Measurements from ENCODE around the gene SNX9.

The SNX9 gene

DNA sequence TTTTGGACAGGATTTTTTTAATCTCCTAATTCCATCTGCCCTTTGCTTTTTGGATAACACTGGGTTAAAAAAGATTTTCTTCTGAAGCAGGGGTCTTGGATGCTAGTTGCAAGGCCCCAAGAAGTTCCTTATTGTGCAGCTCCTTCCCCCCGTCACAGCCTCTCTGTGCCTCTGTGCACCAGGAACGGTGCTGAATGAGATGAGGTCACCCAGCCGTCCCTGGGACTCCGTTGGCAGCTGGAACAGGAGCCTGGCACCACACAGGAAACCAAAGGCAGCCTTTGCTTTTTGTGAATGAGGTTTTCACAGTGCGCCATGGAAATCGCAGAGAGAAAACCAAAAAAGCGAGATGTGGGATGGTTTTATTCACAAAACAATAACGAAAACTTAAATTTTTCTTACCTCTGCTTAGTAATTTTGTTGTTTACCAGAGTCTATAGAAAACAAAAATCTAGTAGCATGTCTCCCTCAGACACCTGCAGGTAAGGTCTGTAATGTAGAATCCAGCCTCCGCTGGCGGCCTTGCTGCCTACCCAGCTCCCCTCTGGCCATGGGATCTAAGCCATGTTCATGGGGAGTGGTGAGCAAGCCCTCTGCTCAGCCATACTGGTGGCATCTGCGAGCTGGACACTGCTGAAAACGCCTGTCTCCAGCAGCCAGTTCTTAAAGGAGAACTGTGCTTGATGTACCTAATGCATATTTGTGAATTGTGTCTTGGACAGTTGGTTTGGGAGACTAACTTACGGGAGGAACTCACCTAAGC lies 118.2 kb downstream of the SNX9 start:
- Histone ChIP-seq H3K36me3 (ENCODE audit: insufficient read depth, low read length) (no peaks in the 10 kb centered on the region), H3K27ac (ENCODE audit: low read depth, low read length, poor library complexity, severe bottlenecking) (no peak overlapping the region), H3K9me2 (ENCODE audit: low read depth, low read length) (no peaks in the 10 kb centered on the region), H3K9ac (ENCODE audit: low read length) (no peak overlapping the region), H2AFZ (ENCODE audit: low read length) (no peak overlapping the region), H3K79me2 (ENCODE audit: insufficient read depth, low read length) (no peaks in the 10 kb centered on the region), H3K27me3 (ENCODE audit: insufficient read depth, low read length) (no peaks in the 10 kb centered on the region; the same call in 1 of the 2 replicates), H3K4me1 (ENCODE audit: insufficient read depth, low read length, severe bottlenecking) (no peaks in the 10 kb centered on the region), H3K9me3 (ENCODE audit: low read length) (no peaks in the 10 kb centered on the region), H3K4me3 (ENCODE audit: low read depth, low read length, poor library complexity, severe bottlenecking) (no peak overlapping the region), H3K4me2 (ENCODE audit: low read length) (no peak overlapping the region), H4K20me1 (ENCODE audit: insufficient read depth, low read length) (no peaks in the 10 kb centered on the region), H3F3A (ENCODE audit: insufficient read depth, low read length) (no peaks in the 10 kb centered on the region)
- TF ChIP-seq EZH2 (IDR thresholded peaks at IDR 0.05; ENCODE audit: borderline replicate concordance, low read length): no peak
- TF ChIP-seq CTCF (IDR thresholded peaks at IDR 0.05; ENCODE audit: low read length): no peak

GRCh38 chr6:157942351-157942750 lies 119.3 kb downstream of the SNX9 start:
- Histone ChIP-seq H3K4me3 (ENCODE audit: low read depth, low read length, poor library complexity, severe bottlenecking) (no peak overlapping the region), H3K79me2 (ENCODE audit: insufficient read depth, low read length) (no peaks in the 10 kb centered on the region), H3K4me1 (ENCODE audit: insufficient read depth, low read length, severe bottlenecking) (no peaks in the 10 kb centered on the region), H3F3A (ENCODE audit: insufficient read depth, low read length) (no peaks in the 10 kb centered on the region), H3K9ac (ENCODE audit: low read length) (no peak overlapping the region), H3K36me3 (ENCODE audit: insufficient read depth, low read length) (no peaks in the 10 kb centered on the region), H3K4me2 (ENCODE audit: low read length) (no peak overlapping the region), H3K9me3 (ENCODE audit: low read length) (no peaks in the 10 kb centered on the region), H3K27ac (ENCODE audit: low read depth, low read length, poor library complexity, severe bottlenecking) (no peak overlapping the region), H4K20me1 (ENCODE audit: insufficient read depth, low read length) (no peaks in the 10 kb centered on the region), H2AFZ (ENCODE audit: low read length) (no peak overlapping the region), H3K9me2 (ENCODE audit: low read depth, low read length) (no peaks in the 10 kb centered on the region), H3K27me3 (ENCODE audit: insufficient read depth, low read length) (no peaks in the 10 kb centered on the region; the same call in 1 of the 2 replicates)
- no peak for TF ChIP-seq CTCF (IDR thresholded peaks at IDR 0.05; ENCODE audit: low read length)
- TF ChIP-seq EZH2 (IDR thresholded peaks at IDR 0.05; ENCODE audit: borderline replicate concordance, low read length): no peak

GRCh38 chr6:157943249-157943963 lies 120.4 kb downstream of the SNX9 start:
- Histone ChIP-seq H3K9ac (ENCODE audit: low read length) (no peak overlapping the region), H3F3A (ENCODE audit: insufficient read depth, low read length) (no peaks in the 10 kb centered on the region), H3K27me3 (ENCODE audit: insufficient read depth, low read length) (no peaks in the 10 kb centered on the region; the same call in 1 of the 2 replicates), H3K4me1 (ENCODE audit: insufficient read depth, low read length, severe bottlenecking) (no peaks in the 10 kb centered on the region), H3K9me2 (ENCODE audit: low read depth, low read length) (no peaks in the 10 kb centered on the region), H2AFZ (ENCODE audit: low read length) (no peak overlapping the region), H4K20me1 (ENCODE audit: insufficient read depth, low read length) (no peaks in the 10 kb centered on the region), H3K4me3 (ENCODE audit: low read depth, low read length, poor library complexity, severe bottlenecking) (no peak overlapping the region), H3K9me3 (ENCODE audit: low read length) (no peaks in the 10 kb centered on the region), H3K36me3 (ENCODE audit: insufficient read depth, low read length) (no peaks in the 10 kb centered on the region), H3K27ac (ENCODE audit: low read depth, low read length, poor library complexity, severe bottlenecking) (no peak overlapping the region), H3K4me2 (ENCODE audit: low read length) (no peak overlapping the region), H3K79me2 (ENCODE audit: insufficient read depth, low read length) (no peaks in the 10 kb centered on the region)
- TF ChIP-seq CTCF (IDR thresholded peaks at IDR 0.05; ENCODE audit: low read length): no peak
- no peak for TF ChIP-seq EZH2 (IDR thresholded peaks at IDR 0.05; ENCODE audit: borderline replicate concordance, low read length)
